Upper lobe of right lung (tissue), 1 donor: ENCODE measurements around the gene MAPK13. TPM values are rescaled to one million over a fixed set of nuclear protein-coding genes. Genes with fewer than 3 reads are reported as not detected.
"Not testable (repeated sequence)": the region's sequence is repeated elsewhere in the genome, so short reads cannot be mapped to it uniquely, and the experiment has no call there.

Experiments used
- ATAC-seq: fragments of 200-7000 bp; cut with Tn5 transposase; one replicate; pipeline ENCODE4 v1.9.1; 2020; ENCODE audit warnings: mild to moderate bottlenecking, moderate library complexity
- DNase-seq: peaks from one replicate; pipeline ENCODE4 v3.0.0-alpha.2; 2020
- H3K27ac ChIP-seq: fragments of 200-600 bp; one replicate; pipeline ENCODE4 v1.8.0; 2022
- H3K27me3 ChIP-seq: fragments of 200-600 bp; one replicate; pipeline ENCODE4 v1.8.0; 2022; ENCODE audit warnings: mild to moderate bottlenecking
- H3K36me3 ChIP-seq: fragments of 200-600 bp; one replicate; pipeline ENCODE4 v1.8.0; 2022
- H3K4me1 ChIP-seq: fragments of 200-600 bp; one replicate; pipeline ENCODE4 v1.8.0; 2022
- H3K4me3 ChIP-seq: fragments of 200-600 bp; one replicate; pipeline ENCODE4 v1.8.0; 2022; ENCODE audit warnings: mild to moderate bottlenecking
- H3K9me3 ChIP-seq: fragments of 200-600 bp; one replicate; pipeline ENCODE4 v1.8.0; 2022
- intact Hi-C: fragments of 100-400 bp; cut with DNase I; formaldehyde crosslinking; loops from one replicate; pipeline ENCODE4 v1.11.0; 2022
- long read RNA-seq: library from polyadenylated mRNA; unstranded; transcript quantifications from one replicate; pipeline ENCODE4 v2.0.0, GENCODE V29; 2021
- total RNA-seq: library from RNA; stranded (reverse); fragmentation: NEBNext Ultra II Directional; extraction: Animal tissue kit (Norgen Biotek cat#: 25700); gene quantifications from one replicate; pipeline ENCODE4 v1.2.1, GENCODE V29; 2021
- TF ChIP-seq, protein P1 (sequence below): fragments of 200-600 bp; IDR thresholded peaks from one replicate; pipeline ENCODE4 v1.8.0; 2022; ENCODE audit warnings: antibody characterized with exemption
- donor health status: DM: no; HTN: yes; CAD: no; lungs with severe emphysema.

The MAPK13 gene
- total RNA-seq, result 71.4 TPM
- long read RNA-seq, transcript MAPK13-201 (12 exons, 2,052 nt), result major isoform, 117 of 160 reads
- long read RNA-seq, partial matches to known transcripts, result 9 of 160 reads
- long read RNA-seq, other reads (novel, unspliced or antisense), result 34 of 160 reads

DNA sequence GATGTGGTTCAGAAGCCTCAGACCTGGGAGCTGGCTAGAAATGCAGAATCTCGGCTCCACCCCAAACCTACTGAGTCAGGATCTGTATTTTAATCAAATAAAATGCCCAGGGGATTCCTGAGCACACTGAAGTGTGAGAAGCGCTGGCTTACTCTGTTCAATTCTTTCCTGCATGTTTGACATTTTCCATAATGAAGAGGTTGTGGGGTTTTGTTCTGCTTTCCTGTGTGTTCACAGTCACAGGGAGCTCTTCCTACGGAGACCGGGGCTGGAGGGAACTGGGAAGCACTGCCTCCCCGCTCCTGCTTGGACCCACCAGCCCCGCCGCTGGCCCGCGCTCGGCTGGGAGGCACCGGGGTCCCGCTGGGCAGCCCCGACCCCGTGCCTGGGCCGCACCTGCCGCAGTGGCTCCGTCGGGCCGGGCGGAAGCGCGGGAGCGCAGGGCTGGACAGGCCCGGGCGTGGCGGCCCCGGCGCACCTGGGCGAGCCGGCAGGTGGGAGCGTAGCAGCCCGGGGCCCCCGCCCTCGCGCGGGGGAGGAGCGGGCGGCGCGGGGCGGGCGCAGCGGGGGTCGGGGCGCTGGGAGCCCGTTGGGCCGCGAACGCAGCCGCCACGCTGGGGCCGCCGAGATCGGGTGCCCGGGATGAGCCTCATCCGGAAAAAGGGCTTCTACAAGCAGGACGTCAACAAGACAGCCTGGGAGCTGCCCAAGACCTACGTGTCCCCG, at the start of gene MAPK13:
MAPK13 (plus strand) TSS at position 573 of the 726 bp plus-strand sequence; CDS start at position 643, 70 bp downstream.
- peaks cover 39% of the 10 kb centered on the region for H3K4me1 ChIP-seq

DNA sequence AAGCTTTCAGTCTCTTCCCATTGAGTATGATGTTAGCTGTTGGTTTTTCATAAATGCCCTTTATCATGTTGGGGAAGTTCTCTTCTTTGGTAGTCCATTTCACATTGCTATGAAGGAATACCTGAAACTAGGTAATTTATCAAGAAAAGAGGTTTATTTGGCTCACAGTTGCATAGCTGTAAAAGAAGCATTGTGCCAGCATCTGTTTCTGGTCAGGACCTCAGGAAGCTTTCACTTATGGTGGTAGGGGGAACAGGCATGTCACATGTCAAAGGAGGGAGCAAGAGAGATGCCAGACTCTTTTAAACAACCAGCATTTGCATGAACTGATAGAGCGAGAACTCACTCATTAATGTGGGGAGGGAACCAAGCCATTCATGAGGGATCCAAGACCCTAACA, 48.0 kb upstream of the MAPK13 start:
- Histone ChIP-seq H3K27me3 (no peaks in the 10 kb centered on the region), H3K27ac (no peak overlapping the region), H3K4me3 (no peak overlapping the region), H3K4me1 (no peaks in the 10 kb centered on the region), H3K36me3 (peaks cover 77% of the 10 kb centered on the region), H3K9me3 (no peaks in the 10 kb centered on the region)
- TF ChIP-seq, protein P1, sequence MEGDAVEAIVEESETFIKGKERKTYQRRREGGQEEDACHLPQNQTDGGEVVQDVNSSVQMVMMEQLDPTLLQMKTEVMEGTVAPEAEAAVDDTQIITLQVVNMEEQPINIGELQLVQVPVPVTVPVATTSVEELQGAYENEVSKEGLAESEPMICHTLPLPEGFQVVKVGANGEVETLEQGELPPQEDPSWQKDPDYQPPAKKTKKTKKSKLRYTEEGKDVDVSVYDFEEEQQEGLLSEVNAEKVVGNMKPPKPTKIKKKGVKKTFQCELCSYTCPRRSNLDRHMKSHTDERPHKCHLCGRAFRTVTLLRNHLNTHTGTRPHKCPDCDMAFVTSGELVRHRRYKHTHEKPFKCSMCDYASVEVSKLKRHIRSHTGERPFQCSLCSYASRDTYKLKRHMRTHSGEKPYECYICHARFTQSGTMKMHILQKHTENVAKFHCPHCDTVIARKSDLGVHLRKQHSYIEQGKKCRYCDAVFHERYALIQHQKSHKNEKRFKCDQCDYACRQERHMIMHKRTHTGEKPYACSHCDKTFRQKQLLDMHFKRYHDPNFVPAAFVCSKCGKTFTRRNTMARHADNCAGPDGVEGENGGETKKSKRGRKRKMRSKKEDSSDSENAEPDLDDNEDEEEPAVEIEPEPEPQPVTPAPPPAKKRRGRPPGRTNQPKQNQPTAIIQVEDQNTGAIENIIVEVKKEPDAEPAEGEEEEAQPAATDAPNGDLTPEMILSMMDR, result no peak
- DNase-seq (no peak), ATAC-seq (no peak)
- intact Hi-C loops, result no loop called here

More for the DNA sequence above, at the start of gene MAPK13:
- Histone ChIP-seq H3K27me3 (no peaks in the 10 kb centered on the region), H3K4me3 (peak within 1 kb of the TSS; percentile 59), H3K9me3 (no peaks in the 10 kb centered on the region), H3K27ac (peak within 1 kb of the TSS; percentile 86), H3K36me3 (no peaks in the 10 kb centered on the region)
- intact Hi-C loops, result loop anchor here (10.0 kb wide), 1 partner anchor 65 kb away; the partner anchor contains the start of gene BRPF3
- peak; percentile 73 for ATAC-seq
- DNase-seq, result peak; percentile 85
- TF ChIP-seq, protein P1, result no peak

DNA sequence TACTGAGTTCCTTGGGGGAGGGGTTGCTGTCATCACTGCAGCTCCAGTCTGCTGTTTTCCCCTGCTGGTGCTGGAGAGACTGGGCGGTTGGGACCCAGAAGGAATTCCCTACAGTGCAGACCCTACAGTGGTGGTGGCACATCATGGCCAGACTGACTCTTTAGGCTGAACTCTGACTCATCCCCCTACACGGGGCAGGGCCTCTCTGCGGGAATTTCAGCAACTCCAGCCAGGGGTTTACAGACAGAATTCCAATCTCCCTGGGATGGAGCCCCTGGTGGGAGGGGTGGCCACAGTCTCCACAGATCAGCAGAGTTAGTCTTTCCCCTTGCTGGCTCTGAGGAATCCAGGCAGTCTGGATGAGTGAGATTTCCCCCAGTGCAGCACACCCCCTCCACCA, 46.9 kb upstream of the MAPK13 start:
- TF ChIP-seq, protein P1, result no peak
- H3K27me3 ChIP-seq, result no peaks in the 10 kb centered on the region
- H3K4me3 ChIP-seq, result no peak overlapping the region
- H3K4me1 ChIP-seq, result no peaks in the 10 kb centered on the region
- peaks cover 67% of the 10 kb centered on the region for H3K36me3 ChIP-seq
- no peak overlapping the region for H3K27ac ChIP-seq
- intact Hi-C loops, result no loop called here
- ATAC-seq, result no peak
- H3K9me3 ChIP-seq, result no peaks in the 10 kb centered on the region
- DNase-seq, result no peak

DNA sequence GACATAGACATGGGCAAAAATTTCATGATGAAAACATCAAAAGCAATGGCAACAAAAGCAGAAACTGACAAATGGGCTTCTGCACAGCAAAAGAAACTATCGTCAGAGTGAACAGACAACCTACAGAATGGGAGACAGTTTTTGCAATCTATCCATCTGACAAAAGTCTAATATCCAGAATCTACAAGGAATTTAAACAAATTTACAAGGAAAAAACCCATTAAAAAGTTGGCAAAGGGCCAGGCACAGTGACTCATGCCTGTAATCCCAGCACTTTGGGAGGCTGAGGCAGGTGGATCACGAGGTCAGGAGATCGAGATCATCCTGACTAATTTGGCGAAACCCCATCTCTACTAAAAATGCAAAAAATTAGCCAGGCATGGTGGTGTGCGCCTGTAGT, 42.1 kb upstream of the MAPK13 start:
- H3K4me3 ChIP-seq, intact Hi-C loops, H3K9me3 ChIP-seq, DNase-seq, H3K27ac ChIP-seq, ATAC-seq, H3K27me3 ChIP-seq, H3K4me1 ChIP-seq: not testable (repeated sequence)
- peaks cover 33% of the 10 kb centered on the region for H3K36me3 ChIP-seq

DNA sequence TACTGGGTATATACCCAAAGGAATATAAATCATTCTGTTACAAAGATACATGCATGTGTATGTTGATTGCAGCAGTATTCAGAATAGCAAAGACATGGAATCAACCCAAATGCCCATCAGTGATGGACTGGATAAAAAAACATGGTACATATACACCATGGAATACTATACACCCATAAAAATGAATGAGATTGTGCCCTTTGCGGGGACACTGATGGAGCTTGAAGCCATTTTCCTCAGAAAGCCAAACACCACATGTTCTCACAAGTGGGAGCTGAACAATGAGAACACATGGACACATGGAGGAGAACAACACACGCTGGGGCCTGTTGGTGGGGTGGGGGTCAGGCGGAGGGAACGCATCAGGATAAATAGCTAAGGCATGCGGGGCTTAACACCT, 41.3 kb upstream of the MAPK13 start:
- no peaks in the 10 kb centered on the region for H3K9me3 ChIP-seq
- no peak for ATAC-seq
- TF ChIP-seq, protein P1, result no peak
- DNase-seq, result no peak
- no peak overlapping the region for H3K27ac ChIP-seq
- intact Hi-C loops, result no loop called here
- H3K36me3 ChIP-seq, result peaks cover 25% of the 10 kb centered on the region
- no peaks in the 10 kb centered on the region for H3K27me3 ChIP-seq
- no peaks in the 10 kb centered on the region for H3K4me1 ChIP-seq
- no peak overlapping the region for H3K4me3 ChIP-seq

DNA sequence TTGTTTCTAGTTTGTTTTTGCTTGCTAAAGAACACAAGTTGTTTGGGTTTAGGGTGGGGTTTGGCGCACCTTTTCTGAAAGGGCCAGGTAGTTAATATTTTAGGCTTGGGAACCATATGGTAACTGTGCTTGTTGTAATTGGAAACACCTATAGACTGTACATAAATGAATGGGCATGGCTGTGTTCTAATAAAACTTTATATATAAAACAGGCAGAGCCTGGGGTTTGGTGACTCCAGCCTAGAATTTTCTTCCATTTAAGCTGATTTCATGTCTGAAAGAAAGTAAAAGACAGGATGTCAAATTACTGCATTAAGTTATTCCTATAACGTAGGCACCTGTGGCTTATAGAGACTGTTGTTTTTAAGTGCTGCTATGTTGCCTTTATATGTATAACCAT, 36.1 kb upstream of the MAPK13 start:
- TF ChIP-seq, protein P1, result no peak
- Histone ChIP-seq H3K36me3 (peaks cover 29% of the 10 kb centered on the region), H3K27me3 (no peaks in the 10 kb centered on the region), H3K9me3 (no peaks in the 10 kb centered on the region), H3K4me1 (peaks cover 4% of the 10 kb centered on the region), H3K27ac (no peak overlapping the region), H3K4me3 (no peak overlapping the region)
- no peak for ATAC-seq
- DNase-seq, result no peak
- intact Hi-C loops, result no loop called here
